ENCODE measurements around the gene RHOG. TPM values are rescaled to one million over a fixed set of nuclear protein-coding genes. Genes with fewer than 3 reads are reported as not detected.

The RHOG gene
- total and polyA plus RNA-seq, 9 donors: 23.3 to 49.2 (median 39.6) TPM

- no peak for DNase-seq
- intact Hi-C loops (cut with DNase I): loop anchor here in 2 of 4 donors (2.0 to 10.0 kb wide), 2 partner anchors 51 to 227 kb away; partner anchors contain the start of gene NUP98 (in 1 of the 2)
- H3K36me3 ChIP-seq: no peaks in the 10 kb centered on the region
- H3K9me3 ChIP-seq: no peaks in the 10 kb centered on the region
- H3K4me1 ChIP-seq (ENCODE audit: insufficient read depth): peaks cover 2% of the 10 kb centered on the region
- H3K4me3 ChIP-seq: no peak overlapping the region
- no peak overlapping the region for H3K27ac ChIP-seq
- TF ChIP-seq CTCF (IDR thresholded peaks at IDR 0.05) (no peak), EP300 (IDR thresholded peaks at IDR 0.05) (no peak), POLR2A (IDR thresholded peaks at IDR 0.05) (no peak)
- 85 to 92% (median 87%) methylated on average over 3 of the region's 3 CpGs for WGBS, 3 donors
- H3K27me3 ChIP-seq: no peaks in the 10 kb centered on the region
These were observed 4.9 kb upstream of the RHOG start for GRCh38 chr11:3845670-3846069.

- TF ChIP-seq EP300 (IDR thresholded peaks at IDR 0.05): no peak
- TF ChIP-seq POLR2A (IDR thresholded peaks at IDR 0.05): no peak
- TF ChIP-seq CTCF (IDR thresholded peaks at IDR 0.05): no peak
- H3K27ac ChIP-seq: no peak overlapping the region
- no peaks in the 10 kb centered on the region for H3K9me3 ChIP-seq
- H3K27me3 ChIP-seq: no peaks in the 10 kb centered on the region
- WGBS, 3 donors: 92 to 100% (median 93%) methylated on average over 1 of the region's 1 CpG
- peaks cover 2% of the 10 kb centered on the region for H3K4me1 ChIP-seq (ENCODE audit: insufficient read depth)
- no peak overlapping the region for H3K4me3 ChIP-seq
- DNase-seq: no peak
- H3K36me3 ChIP-seq: no peaks in the 10 kb centered on the region
- intact Hi-C loops (cut with DNase I): loop anchor here in 1 of 4 donors (10.0 kb wide), 1 partner anchor 50 kb away; the partner anchor contains the start of gene NUP98
These were observed 4.5 kb upstream of the RHOG start for GRCh38 chr11:3845246-3845645.

- no peak for DNase-seq
- no peaks in the 10 kb centered on the region for H3K27me3 ChIP-seq
- peaks cover 5% of the 10 kb centered on the region for H3K4me1 ChIP-seq (ENCODE audit: insufficient read depth)
- TF ChIP-seq EP300 (IDR thresholded peaks at IDR 0.05) (no peak), POLR2A (IDR thresholded peaks at IDR 0.05) (no peak), CTCF (IDR thresholded peaks at IDR 0.05) (no peak)
- WGBS, 3 donors: 82 to 90% (median 87%) methylated on average over 3 of the region's 3 CpGs
- no peaks in the 10 kb centered on the region for H3K9me3 ChIP-seq
- intact Hi-C loops (cut with DNase I): loop anchor here in 2 of 4 donors (5.0 to 10.0 kb wide), 2 partner anchors 46 to 49 kb away; partner anchors contain the start of gene NUP98 (in 2 of the 2)
- no peak overlapping the region for H3K4me3 ChIP-seq
- H3K27ac ChIP-seq: no peak overlapping the region
- no peaks in the 10 kb centered on the region for H3K36me3 ChIP-seq
These were observed 2.6 kb upstream of the RHOG start for GRCh38 chr11:3843326-3843725.

- DNase-seq: peak; percentile 77 to 93 (median 89)
- Histone ChIP-seq H3K36me3 (no peaks in the 10 kb centered on the region), H3K4me3 (peak overlapping the region; percentile 96), H3K4me1 (ENCODE audit: insufficient read depth) (peaks cover 11% of the 10 kb centered on the region), H3K9me3 (no peaks in the 10 kb centered on the region), H3K27ac (peak overlapping the region; percentile 92 to 96), H3K27me3 (no peaks in the 10 kb centered on the region)
- WGBS, 3 donors: 22 to 31% (median 23%) methylated on average over 34 to 44 of the region's 44 CpGs
- peak; percentile 76 to 89 (median 83) for TF ChIP-seq CTCF (IDR thresholded peaks at IDR 0.05)
- TF ChIP-seq POLR2A (IDR thresholded peaks at IDR 0.05): peak; percentile 56
- no peak for TF ChIP-seq EP300 (IDR thresholded peaks at IDR 0.05)
- intact Hi-C loops (cut with DNase I): loop anchor here in 2 of 4 donors (5.0 to 10.0 kb wide), 2 partner anchors 44 to 47 kb away; partner anchors contain the start of gene NUP98 (in 2 of the 2)
These were observed 929 bp upstream of the RHOG start for GRCh38 chr11:3841426-3842350.
